HepG2 (cell line): Measurements from ENCODE around the gene TBC1D20. TPM values are rescaled to one million over a fixed set of nuclear protein-coding genes. Genes with fewer than 3 reads are reported as not detected.
A peak's percentile ranks its signal among the peaks of the same experiment; 100 is the strongest.

ENCODE experiments used
- ATAC-seq: fragments of 200-7000 bp; cut with Tn5 transposase; 3 replicates; pipeline ENCODE4 v1.9.1; 2020; ENCODE audit warnings: mild to moderate bottlenecking, moderate library complexity
- BruUV-seq: library from RNA; stranded (reverse); fragments of 400-500 nt; replicated peaks from 2 replicates; lab custom pipeline; 2021; lab: Mats Ljungman, UMichigan
- CTCF ChIA-PET: fragments of 300-600 bp; formaldehyde crosslinking; extraction: SDS; loops from one replicate; lab custom pipeline; 2021; ENCODE audit warnings: low total read pairs, inconsistent platforms, low intra/inter-chr PET ratio; lab: Yijun Ruan, JAX
- POLR2A ChIA-PET: fragments of 350-600 bp; sonication (Branson Sonifier 250); formaldehyde crosslinking; loops from one replicate; lab custom pipeline; 2020; ENCODE audit warnings: antibody characterized with exemption, inconsistent platforms; lab: Yijun Ruan, JAX
- DNase-seq: peaks from one replicate; pipeline ENCODE4 v3.0.0-alpha.2; 2015; ENCODE audit warnings: low spot score
- FAIRE-seq: peaks from 3 replicates; lab custom pipeline; 2011; peaks lifted over from hg19 to GRCh38; lab: Jason Lieb, UNC
- H2AFZ ChIP-seq: one replicate; pipeline ENCODE4 v1.6.1; 2011; ENCODE audit warnings: low read length, inconsistent platforms
- H3K27ac ChIP-seq: fragments of 300-600 bp; 3 replicates; pipeline ENCODE4 v1.8.0; 2011; ENCODE audit warnings: mixed run types, mild to moderate bottlenecking, mixed read lengths, low read length, inconsistent platforms; ENCODE audit not compliant: insufficient read depth; ENCODE audit errors: extremely low read length
- H3K27me3 ChIP-seq, 2 experiments: fragments of 200-600 bp in 1 of 2; 2 replicates in 1 of 2; 3 replicates in 1 of 2; pipeline versions ENCODE4 v1.6.0 to v1.8.0; 2011; ENCODE audit warnings: low read length in 2 of 2, mild to moderate bottlenecking in 2 of 2, moderate library complexity in 2 of 2, inconsistent platforms in 1 of 2; ENCODE audit not compliant: insufficient read depth in 2 of 2, control insufficient read depth in 1 of 2
- H3K36me3 ChIP-seq, 2 experiments: fragments of 200-600 bp in 1 of 2; replicated peaks in 1 of 2; 2 replicates in 1 of 2; 3 replicates in 1 of 2; pipeline versions ENCODE4 v1.5.1 to v1.8.0; 2011; ENCODE audit warnings: low read length in 2 of 2, inconsistent platforms in 1 of 2; ENCODE audit not compliant: insufficient read depth in 2 of 2, control insufficient read depth in 1 of 2
- H3K4me1 ChIP-seq: 2 replicates; pipeline ENCODE4 v1.5.1; 2012; ENCODE audit warnings: low read length, inconsistent platforms; ENCODE audit not compliant: insufficient read depth
- H3K4me2 ChIP-seq: 2 replicates; pipeline ENCODE4 v1.6.0; 2011; ENCODE audit warnings: low read depth, low read length, inconsistent platforms
- H3K4me3 ChIP-seq, 3 experiments: fragments of 200-600 bp in 1 of 3; sonication (generic), shearing (Covaris generic) in 1 of 3; replicated peaks in 1 of 3; 2 replicates each; pipeline ENCODE4 v1.5.1; 2011 to 2016; ENCODE audit warnings: low read length in 3 of 3, inconsistent platforms in 2 of 3, low read depth in 2 of 3, mild to moderate bottlenecking in 2 of 3, control low read depth in 1 of 3, mixed read lengths in 1 of 3; ENCODE audit not compliant: insufficient read depth in 1 of 3
- H3K79me2 ChIP-seq: one replicate; pipeline ENCODE4 v1.6.1; 2011; ENCODE audit warnings: low read length, inconsistent platforms; ENCODE audit not compliant: insufficient read depth
- H3K9ac ChIP-seq: 2 replicates; pipeline ENCODE4 v1.6.0; 2011; ENCODE audit warnings: mild to moderate bottlenecking, low read depth, low read length, inconsistent platforms; ENCODE audit not compliant: insufficient read depth
- H3K9me3 ChIP-seq: 2 replicates; pipeline ENCODE4 v1.5.1; 2012; ENCODE audit warnings: mild to moderate bottlenecking, low read length
- H4K20me1 ChIP-seq: 2 replicates; pipeline ENCODE4 v1.6.0; 2011; ENCODE audit warnings: inconsistent platforms, mild to moderate bottlenecking, low read length, moderate library complexity; ENCODE audit not compliant: insufficient read depth
- AGO1 ChIP-seq: fragments of 200-400 bp; formaldehyde crosslinking; IDR thresholded peaks from 2 replicates; pipeline ENCODE4 v1.6.1; 2017; ENCODE audit warnings: mild to moderate bottlenecking, low read depth, low read length, moderate library complexity; ENCODE audit not compliant: poor library complexity, severe bottlenecking
- AHR ChIP-seq: IDR thresholded peaks from 2 replicates; pipeline ENCODE4 v1.6.1; 2018; ENCODE audit warnings: missing genetic modification reagents, missing compliant biosample characterization
- CHD2 ChIP-seq: IDR thresholded peaks from 2 replicates; pipeline ENCODE4 v1.6.1; 2011; ENCODE audit warnings: low read depth, low read length, improper control_type of control experiment
- ETV6 ChIP-seq: sonication (generic); formaldehyde crosslinking; conservative IDR thresholded peaks from 2 replicates; pipeline ENCODE4 v1.4.0; 2020; ENCODE audit warnings: missing genetic modification reagents
- NR1H2 ChIP-seq: sonication (generic); formaldehyde crosslinking; IDR thresholded peaks from 2 replicates; pipeline ENCODE4 v1.8.1; 2022; ENCODE audit warnings: low read depth, missing genetic modification reagents, borderline replicate concordance
- POLR2G ChIP-seq: fragments of 200-400 bp; formaldehyde crosslinking; IDR thresholded peaks from 2 replicates; pipeline ENCODE4 v1.6.1; 2018; ENCODE audit warnings: mild to moderate bottlenecking, low read depth, low read length, moderate library complexity
- TEAD3 ChIP-seq: optimal IDR thresholded peaks from 2 replicates; pipeline ENCODE3; 2016; ENCODE audit warnings: borderline replicate concordance
- ZNF230 ChIP-seq: sonication (generic); formaldehyde crosslinking; IDR thresholded peaks from 2 replicates; pipeline ENCODE4 v1.4.0; 2020; ENCODE audit warnings: mild to moderate bottlenecking, missing genetic modification reagents
- ZNF3 ChIP-seq: IDR thresholded peaks from 2 replicates; pipeline ENCODE4 v1.7.0; 2017; ENCODE audit warnings: inconsistent platforms
- ZNF333 ChIP-seq: sonication (generic); formaldehyde crosslinking; IDR thresholded peaks from 2 replicates; pipeline ENCODE4 v1.4.0; 2020; ENCODE audit warnings: mild to moderate bottlenecking, missing genetic modification reagents, borderline replicate concordance
- ZNF543 ChIP-seq: sonication (generic); formaldehyde crosslinking; IDR thresholded peaks from 2 replicates; pipeline ENCODE4 v1.4.0; 2020; ENCODE audit warnings: mild to moderate bottlenecking, missing genetic modification reagents
- ZNF629 ChIP-seq: sonication (generic); formaldehyde crosslinking; conservative IDR thresholded peaks from 2 replicates; pipeline ENCODE4 v1.5.0; 2020; ENCODE audit warnings: missing genetic modification reagents
- ZNF724P ChIP-seq: sonication (generic); formaldehyde crosslinking; IDR thresholded peaks from 2 replicates; pipeline ENCODE4 v1.8.0; 2022; ENCODE audit warnings: missing genetic modification reagents, borderline replicate concordance
- ZNF83 ChIP-seq: sonication (generic); formaldehyde crosslinking; IDR thresholded peaks from 2 replicates; pipeline ENCODE4 v1.4.0; 2020; ENCODE audit warnings: missing genetic modification reagents, mild to moderate bottlenecking, borderline replicate concordance
- WGBS: methylation state at CpG from one replicate; pipeline ENCODE4 v1.1.6; 2017; ENCODE audit warnings: low lambda C conversion rate; 5-methylcytosine and 5-hydroxymethylcytosine counted together
- in situ Hi-C: cut with HindIII; loops from 2 replicates; pipeline ENCODE4 v1.10.0; 2017; ENCODE audit warnings: low pct_unique_long_range_greater_than_20kb; ENCODE audit not compliant: extremely low pct_ligation_motif_present
- intact Hi-C: fragments of 100-400 bp; cut with micrococcal nuclease; formaldehyde crosslinking; loops from one replicate; pipeline ENCODE4 v1.10.0; 2022; ENCODE audit not compliant: unreplicated experiment
- polyA plus RNA-seq, 8 experiments: library from polyadenylated mRNA; depleted of rRNA in 3 of 8; stranded (reverse) in 7 of 8; unstranded in 1 of 8; fragments of >200 nt; fragmentation: Illumina TruSeq in 4 of 8; extraction: Trizol in 4 of 8; gene quantifications; 2 replicates each; pipeline versions ENCODE4 v1.2.1 to v1.2.3, GENCODE V29; 2011 to 2016; ENCODE audit warnings: low read depth in 4 of 8, missing spikeins in 1 of 8, mixed read lengths in 1 of 8; ENCODE audit not compliant: insufficient read depth in 1 of 8
- total RNA-seq, 5 experiments: library from RNA; depleted of rRNA; stranded (reverse); fragments of >200 nt; fragmentation: Illumina TruSeq; extraction: Trizol; gene quantifications; 2 replicates each; pipeline ENCODE4 v1.2.3, GENCODE V29; 2016; ENCODE audit warnings: low read depth in 1 of 5
- TF ChIP-seq, protein P1 (sequence below): sonication (generic); formaldehyde crosslinking; IDR thresholded peaks from 2 replicates; pipeline ENCODE4 v1.4.0; 2020; ENCODE audit warnings: low read depth, mild to moderate bottlenecking, missing genetic modification reagents
- TF ChIP-seq, protein P2 (sequence below): sonication (generic); formaldehyde crosslinking; IDR thresholded peaks from 2 replicates; pipeline ENCODE4 v1.8.1; 2023; ENCODE audit warnings: mild to moderate bottlenecking, inconsistent platforms, moderate library complexity, missing genetic modification reagents, borderline replicate concordance
- TF ChIP-seq, protein P3 (sequence below): sonication (generic); formaldehyde crosslinking; IDR thresholded peaks from 2 replicates; pipeline ENCODE4 v1.8.1; 2022; ENCODE audit warnings: low read depth, mild to moderate bottlenecking, missing genetic modification reagents

The TBC1D20 gene
- total and polyA plus RNA-seq, 2 of the 13 experiments (the other 11 are each of a cell fraction or from before 2014, with no cell fraction given): 36.6 to 47.1 TPM

DNA sequence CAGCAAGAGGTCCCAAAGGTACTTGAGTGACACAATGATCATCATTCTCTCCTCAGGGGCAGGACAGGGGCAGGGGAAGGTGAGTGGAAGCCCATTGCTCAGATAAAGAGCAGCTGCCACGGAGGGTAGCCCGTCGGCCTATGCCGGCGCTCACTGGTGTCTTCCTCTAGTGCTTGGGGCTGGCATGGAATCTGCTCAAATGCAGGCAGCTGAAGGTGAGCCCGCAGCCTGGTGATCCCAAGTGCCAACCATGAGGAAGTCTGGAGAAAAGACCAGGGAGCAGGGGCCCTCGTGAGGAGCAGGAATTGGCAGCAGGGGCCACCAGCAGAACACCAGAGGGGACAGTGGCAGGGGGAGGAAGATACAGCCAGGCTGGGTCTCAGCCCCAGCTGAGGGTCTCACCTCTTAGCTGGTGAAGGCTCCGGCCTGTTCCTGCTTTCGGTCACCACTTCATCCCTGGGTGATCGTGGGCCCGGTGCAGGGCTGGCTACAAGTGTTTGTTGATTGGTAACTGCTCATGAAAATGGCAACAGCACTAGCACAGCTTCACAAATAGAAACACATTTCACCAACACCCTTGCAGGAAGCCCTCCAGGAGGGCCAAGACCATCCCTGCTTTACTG lies 29.5 kb downstream of the TBC1D20 start:
- BruUV-seq: no TSS peak
- POLR2A ChIA-PET: interaction anchor here (1.6 to 5.7 kb wide), 5 partner anchors 25 to 85 kb away, joined by 5 to 61 read pairs (median 18); partner anchors contain the start of genes NRSN2 and RBCK1
- CTCF ChIA-PET: interaction anchor here (3.7 kb wide), 1 partner anchor 78 kb away, joined by 106 read pairs; no protein-coding TSS in a partner anchor
- Histone ChIP-seq H3K9me3 (no peaks in the 10 kb centered on the region), H2AFZ (no peak overlapping the region), H3K79me2 (no peaks in the 10 kb centered on the region), H3K36me3 (peaks cover 38 to 61% of the 10 kb centered on the region in 2 experiments), H3K27me3 (no peaks in the 10 kb centered on the region), H3K9ac (no peak overlapping the region), H3K4me2 (no peak overlapping the region), H4K20me1 (no peaks in the 10 kb centered on the region), H3K27ac (no peak overlapping the region), H3K4me3 (no peak overlapping the region), H3K4me1 (0 out of 2 replicates have a peak, but pooled peaks cover 7% of the 10 kb centered on the region)
- in situ Hi-C loops (loop anchor here (5.0 kb wide), 1 partner anchor 80 kb away; no protein-coding TSS in a partner anchor), intact Hi-C loops (no loop called here)
- ATAC-seq: no peak
- WGBS: 97% methylated on average over 11 of the region's 11 CpGs
- no peak for DNase-seq
- no peak for FAIRE-seq
- peak; percentile 27 for TF ChIP-seq AGO1
- TF ChIP-seq, protein P1, sequence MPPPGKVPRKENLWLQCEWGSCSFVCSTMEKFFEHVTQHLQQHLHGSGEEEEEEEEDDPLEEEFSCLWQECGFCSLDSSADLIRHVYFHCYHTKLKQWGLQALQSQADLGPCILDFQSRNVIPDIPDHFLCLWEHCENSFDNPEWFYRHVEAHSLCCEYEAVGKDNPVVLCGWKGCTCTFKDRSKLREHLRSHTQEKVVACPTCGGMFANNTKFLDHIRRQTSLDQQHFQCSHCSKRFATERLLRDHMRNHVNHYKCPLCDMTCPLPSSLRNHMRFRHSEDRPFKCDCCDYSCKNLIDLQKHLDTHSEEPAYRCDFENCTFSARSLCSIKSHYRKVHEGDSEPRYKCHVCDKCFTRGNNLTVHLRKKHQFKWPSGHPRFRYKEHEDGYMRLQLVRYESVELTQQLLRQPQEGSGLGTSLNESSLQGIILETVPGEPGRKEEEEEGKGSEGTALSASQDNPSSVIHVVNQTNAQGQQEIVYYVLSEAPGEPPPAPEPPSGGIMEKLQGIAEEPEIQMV (CRISPR knock-in tag): 0 out of 2 replicates have a peak, but pooled peaks have one; percentile 23
- TF ChIP-seq AHR (CRISPR knock-in tag): no peak
- TF ChIP-seq ZNF333 (CRISPR knock-in tag): 0 out of 2 replicates have a peak, but pooled peaks have one; percentile 46
- peak; percentile 46 for TF ChIP-seq POLR2G
- TF ChIP-seq ZNF3 (CRISPR knock-in tag): no peak
- TF ChIP-seq, protein P2, sequence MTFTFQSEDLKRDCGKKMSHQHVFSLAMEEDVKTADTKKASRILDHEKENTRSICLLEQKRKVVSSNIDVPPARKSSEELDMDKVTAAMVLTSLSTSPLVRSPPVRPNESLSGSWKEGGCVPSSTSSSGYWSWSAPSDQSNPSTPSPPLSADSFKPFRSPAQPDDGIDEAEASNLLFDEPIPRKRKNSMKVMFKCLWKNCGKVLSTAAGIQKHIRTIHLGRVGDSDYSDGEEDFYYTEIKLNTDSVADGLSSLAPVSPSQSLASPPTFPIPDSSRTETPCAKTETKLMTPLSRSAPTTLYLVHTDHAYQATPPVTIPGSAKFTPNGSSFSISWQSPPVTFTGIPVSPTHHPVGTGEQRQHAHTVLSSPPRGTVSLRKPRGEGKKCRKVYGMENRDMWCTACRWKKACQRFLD (CRISPR knock-in tag): 0 out of 2 replicates have a peak, but pooled peaks have one; percentile 28
- peak; percentile 15; the same call in 1 of the 2 replicates for TF ChIP-seq ZNF83 (CRISPR knock-in tag)
- TF ChIP-seq ZNF230 (CRISPR knock-in tag): 0 out of 2 replicates have a peak, but pooled peaks have one; percentile 41
- 0 out of 2 replicates have a peak, but pooled peaks have one; percentile 18 for TF ChIP-seq ZNF724P (CRISPR knock-in tag)
- 0 out of 2 replicates have a peak, but pooled peaks have one; percentile 25 for TF ChIP-seq ZNF543 (CRISPR knock-in tag)
- 0 out of 2 replicates have a peak, but pooled peaks have one; percentile 43 for TF ChIP-seq NR1H2 (CRISPR knock-in tag)
- 0 out of 2 replicates have a peak, but pooled peaks have one; percentile 40 for TF ChIP-seq ZNF629
- TF ChIP-seq TEAD3 (CRISPR knock-in tag): peak; percentile 48
- TF ChIP-seq, protein P3, sequence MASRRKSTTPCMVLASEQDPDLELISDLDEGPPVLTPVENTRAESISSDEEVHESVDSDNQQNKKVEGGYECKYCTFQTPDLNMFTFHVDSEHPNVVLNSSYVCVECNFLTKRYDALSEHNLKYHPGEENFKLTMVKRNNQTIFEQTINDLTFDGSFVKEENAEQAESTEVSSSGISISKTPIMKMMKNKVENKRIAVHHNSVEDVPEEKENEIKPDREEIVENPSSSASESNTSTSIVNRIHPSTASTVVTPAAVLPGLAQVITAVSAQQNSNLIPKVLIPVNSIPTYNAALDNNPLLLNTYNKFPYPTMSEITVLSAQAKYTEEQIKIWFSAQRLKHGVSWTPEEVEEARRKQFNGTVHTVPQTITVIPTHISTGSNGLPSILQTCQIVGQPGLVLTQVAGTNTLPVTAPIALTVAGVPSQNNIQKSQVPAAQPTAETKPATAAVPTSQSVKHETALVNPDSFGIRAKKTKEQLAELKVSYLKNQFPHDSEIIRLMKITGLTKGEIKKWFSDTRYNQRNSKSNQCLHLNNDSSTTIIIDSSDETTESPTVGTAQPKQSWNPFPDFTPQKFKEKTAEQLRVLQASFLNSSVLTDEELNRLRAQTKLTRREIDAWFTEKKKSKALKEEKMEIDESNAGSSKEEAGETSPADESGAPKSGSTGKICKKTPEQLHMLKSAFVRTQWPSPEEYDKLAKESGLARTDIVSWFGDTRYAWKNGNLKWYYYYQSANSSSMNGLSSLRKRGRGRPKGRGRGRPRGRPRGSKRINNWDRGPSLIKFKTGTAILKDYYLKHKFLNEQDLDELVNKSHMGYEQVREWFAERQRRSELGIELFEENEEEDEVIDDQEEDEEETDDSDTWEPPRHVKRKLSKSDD: 0 out of 2 replicates have a peak, but pooled peaks have one; percentile 2
- no peak for TF ChIP-seq CHD2
- TF ChIP-seq ETV6: no peak
